HG03139 (cell line): ENCODE data around the gene GALNT17.
"Not testable (repeated sequence)": the region's sequence is repeated elsewhere in the genome, so short reads cannot be mapped to it uniquely, and the experiment has no call there.

Experiments
- ATAC-seq: cut with Tn5 transposase; IDR thresholded peaks from one replicate; pipeline ENCODE4 v1.9.1; 2021; ENCODE audit not compliant: unreplicated experiment

Gene GALNT17

GRCh38 chr7:71731740-71732139 is 599.8 kb downstream of the GALNT17 start:
- ATAC-seq: no peak

GRCh38 chr7:71733107-71733870 is 601.3 kb downstream of the GALNT17 start:
- ATAC-seq: no peak

- ATAC-seq: no peak
Observed at GRCh38 chr7:71735961-71736556, 604.1 kb downstream of the GALNT17 start.

- not testable (repeated sequence) for ATAC-seq
Observed at GRCh38 chr7:71737931-71738540, 606.1 kb downstream of the GALNT17 start.

GRCh38 chr7:71739520-71740173 is 607.7 kb downstream of the GALNT17 start:
- no peak for ATAC-seq

- ATAC-seq: no peak
Observed at GRCh38 chr7:71740174-71740560, 608.2 kb downstream of the GALNT17 start.

GRCh38 chr7:71746006-71746405 is 614.1 kb downstream of the GALNT17 start:
- no peak for ATAC-seq

- no peak for ATAC-seq
Observed at GRCh38 chr7:71750290-71750689, 618.3 kb downstream of the GALNT17 start.

- no peak for ATAC-seq
Observed at GRCh38 chr7:71752171-71752935, 620.4 kb downstream of the GALNT17 start.

GRCh38 chr7:71753236-71753635 is 621.3 kb downstream of the GALNT17 start:
- ATAC-seq: no peak

- ATAC-seq: no peak
Observed at GRCh38 chr7:71753956-71754664, 622.2 kb downstream of the GALNT17 start.

GRCh38 chr7:71754828-71755227 is 622.9 kb downstream of the GALNT17 start:
- no peak for ATAC-seq

GRCh38 chr7:71761336-71761735 is 629.4 kb downstream of the GALNT17 start:
- no peak for ATAC-seq
